Suprapubic skin (tissue), 4 donors: ENCODE measurements around the gene KIRREL3.

Source experiments
- CTCF ChIP-seq, 2 donors: fragments of 200-600 bp in 1 of 2; fragments of 450-650 bp in 1 of 2; sonication (generic) in 1 of 2; IDR thresholded peaks; one replicate each; pipeline ENCODE4 v1.5.1; 2016 to 2019; ENCODE audit warnings: antibody characterized with exemption in 2 of 2, mild to moderate bottlenecking in 1 of 2, moderate library complexity in 1 of 2
- EP300 ChIP-seq: sonication (generic); formaldehyde crosslinking; IDR thresholded peaks from one replicate; pipeline ENCODE4 v1.6.1; 2017; ENCODE audit warnings: antibody characterized with exemption
- POLR2A ChIP-seq, 2 donors: fragments of 450-650 bp; IDR thresholded peaks; one replicate each; pipeline ENCODE4 v1.6.1; 2017; ENCODE audit warnings: antibody characterized with exemption in 2 of 2, mild to moderate bottlenecking in 2 of 2, moderate library complexity in 2 of 2
- POLR2AphosphoS5 ChIP-seq, 3 donors: sonication (generic); formaldehyde crosslinking; IDR thresholded peaks; one replicate each; pipeline ENCODE4 v1.6.1; 2017; ENCODE audit warnings: antibody characterized with exemption in 3 of 3

GRCh38 chr11:127049486-127049885 is 48.9 kb upstream of the KIRREL3 start:
- TF ChIP-seq CTCF (IDR thresholded peaks at IDR 0.05) = no peak
- TF ChIP-seq EP300 = no peak
- TF ChIP-seq POLR2A (IDR thresholded peaks at IDR 0.05) = no peak
- TF ChIP-seq POLR2AphosphoS5 (IDR thresholded peaks at IDR 0.05) = no peak
